ENCODE measurements around the gene FAM187B. TPM values are rescaled to one million over a fixed set of nuclear protein-coding genes. Genes with fewer than 3 reads are reported as not detected.

The FAM187B gene
- total and polyA plus RNA-seq, 3 experiments from 2014 or later, result not detected

Other genes with a start within 250 kb of the FAM187B start
- gene GRAMD1A, start 228.4 kb downstream of the FAM187B start, total RNA-seq, result 100 to 1,000 TPM; 205 to 218 TPM
- gene GRAMD1A, start 228.4 kb downstream of the FAM187B start, polyA plus RNA-seq, result 51.4 TPM
- 1 to 10 TPM; 1.1 to 1.9 TPM for gene SCN1B, start 198.3 kb downstream of the FAM187B start, total RNA-seq
- 1.3 TPM for gene SCN1B, start 198.3 kb downstream of the FAM187B start, polyA plus RNA-seq
- gene HPN, start 187.0 kb downstream of the FAM187B start, total RNA-seq, result not detected
- gene HPN, start 187.0 kb downstream of the FAM187B start, polyA plus RNA-seq, result 0.53 TPM
- gene FXYD3, start 112.9 kb downstream of the FAM187B start, total RNA-seq, result not detected
- gene FXYD3, start 112.9 kb downstream of the FAM187B start, polyA plus RNA-seq, result not detected
- gene LGI4, start 93.7 kb downstream of the FAM187B start, total RNA-seq, result under 1 TPM in 1 of 2 experiments, not detected in 1; 0.18 TPM
- not detected for gene LGI4, start 93.7 kb downstream of the FAM187B start, polyA plus RNA-seq
- gene FXYD1, start 89.9 kb downstream of the FAM187B start, total RNA-seq, result not detected
- 0.79 TPM for gene FXYD1, start 89.9 kb downstream of the FAM187B start, polyA plus RNA-seq
- 1 to 10 TPM in 1 of 2 experiments, under 1 TPM in 1; 0.60 to 1.0 TPM for gene FXYD7, start 85.5 kb downstream of the FAM187B start, total RNA-seq
- 12.9 TPM for gene FXYD7, start 85.5 kb downstream of the FAM187B start, polyA plus RNA-seq
- 100 to 1,000 TPM; 295 TPM for gene FXYD5, start 74.0 kb downstream of the FAM187B start, total RNA-seq
- 560 TPM for gene FXYD5, start 74.0 kb downstream of the FAM187B start, polyA plus RNA-seq
- gene LSR, start 20.3 kb upstream of the FAM187B start, total RNA-seq, result 10 to 100 TPM; 23.5 to 27.5 TPM
- 77.8 TPM for gene LSR, start 20.3 kb upstream of the FAM187B start, polyA plus RNA-seq
- 100 to 1,000 TPM; 125 to 132 TPM for gene USF2, start 40.2 kb upstream of the FAM187B start, total RNA-seq
- 9.2 TPM for gene USF2, start 40.2 kb upstream of the FAM187B start, polyA plus RNA-seq
- gene HAMP, start 53.8 kb upstream of the FAM187B start, total RNA-seq, result under 1 TPM; 0.31 TPM
- gene HAMP, start 53.8 kb upstream of the FAM187B start, polyA plus RNA-seq, result not detected
- not detected for gene MAG, start 63.4 kb upstream of the FAM187B start, total RNA-seq
- 0.36 TPM for gene MAG, start 63.4 kb upstream of the FAM187B start, polyA plus RNA-seq
- gene CD22, start 100.4 kb upstream of the FAM187B start, total RNA-seq, result under 1 TPM in 1 of 2 experiments, not detected in 1; 0.09 TPM
- gene CD22, start 100.4 kb upstream of the FAM187B start, polyA plus RNA-seq, result not detected
- not detected for gene FFAR1, start 119.2 kb upstream of the FAM187B start, total RNA-seq
- gene FFAR1, start 119.2 kb upstream of the FAM187B start, polyA plus RNA-seq, result not detected
- gene FFAR3, start 129.7 kb upstream of the FAM187B start, total RNA-seq, result not detected
- gene FFAR3, start 129.7 kb upstream of the FAM187B start, polyA plus RNA-seq, result not detected
- not detected for gene GPR42, start 142.3 kb upstream of the FAM187B start, total RNA-seq
- not detected for gene GPR42, start 142.3 kb upstream of the FAM187B start, polyA plus RNA-seq
- gene FFAR2, start 219.5 kb upstream of the FAM187B start, total RNA-seq, result not detected
- gene FFAR2, start 219.5 kb upstream of the FAM187B start, polyA plus RNA-seq, result not detected